Esophagus muscularis mucosa (tissue), 4 donors: ENCODE data around the gene TFPI. TPM values are rescaled to one million over a fixed set of nuclear protein-coding genes. Genes with fewer than 3 reads are reported as not detected.
"Not testable (repeated sequence)": the region's sequence is repeated elsewhere in the genome, so short reads cannot be mapped to it uniquely, and the experiment has no call there.

Experiments used
- DNase-seq: peaks from one replicate; pipeline ENCODE4 v3.0.0-alpha.2; 2017; ENCODE audit errors: extremely low spot score
- H3K27ac ChIP-seq, 4 donors: fragments of 200-600 bp; sonication (generic); replicated peaks in 1 of 4; 1 replicate in 3 of 4; 2 replicates in 1 of 4; pipeline ENCODE4 v1.5.1; 2016 to 2019; ENCODE audit warnings: mild to moderate bottlenecking in 1 of 4
- H3K27me3 ChIP-seq, 4 donors: fragments of 200-600 bp; sonication (generic); one replicate each; pipeline versions ENCODE4 v1.5.1 to v1.6.0; 2016 to 2019
- H3K36me3 ChIP-seq, 4 donors: fragments of 200-600 bp; sonication (generic); one replicate each; pipeline ENCODE4 v1.5.1; 2016 to 2019
- H3K4me1 ChIP-seq, 4 donors: fragments of 200-600 bp; sonication (generic); one replicate each; pipeline ENCODE4 v1.5.1; 2016 to 2019
- H3K4me3 ChIP-seq, 4 donors: fragments of 200-600 bp; sonication (generic); 1 replicate in 2 of 4; 2 replicates in 2 of 4; pipeline ENCODE4 v1.5.1; 2016 to 2019; ENCODE audit warnings: mild to moderate bottlenecking in 4 of 4, moderate library complexity in 1 of 4
- H3K9me3 ChIP-seq, 4 donors: fragments of 200-600 bp; sonication (generic); 1 replicate in 3 of 4; 2 replicates in 1 of 4; pipeline ENCODE4 v1.5.1; 2016 to 2019
- EP300 ChIP-seq: sonication (generic); formaldehyde crosslinking; IDR thresholded peaks from one replicate; pipeline ENCODE4 v1.6.1; 2017; ENCODE audit warnings: antibody characterized with exemption
- POLR2A ChIP-seq: fragments of 450-650 bp; IDR thresholded peaks from one replicate; pipeline ENCODE4 v1.6.1; 2017; ENCODE audit warnings: antibody characterized with exemption, moderate library complexity, mild to moderate bottlenecking, low read depth
- POLR2AphosphoS5 ChIP-seq, 2 donors: sonication (generic); formaldehyde crosslinking; IDR thresholded peaks; one replicate each; pipeline ENCODE4 v1.6.1; 2017; ENCODE audit warnings: antibody characterized with exemption in 2 of 2
- WGBS: methylation state at CpG from one replicate; pipeline ENCODE4 v1.1.5; 2018; 5-methylcytosine and 5-hydroxymethylcytosine counted together
- intact Hi-C: fragments of 100-400 bp; cut with DNase I; formaldehyde crosslinking; loops from one replicate; pipeline ENCODE4 v1.15.1; 2023
- total RNA-seq, 4 donors: library from RNA; depleted of rRNA; stranded (reverse); fragments of >200 nt; gene quantifications; one replicate each; pipeline versions ENCODE4 v1.1.0 to v1.2.1, GENCODE V29; 2016
- TF ChIP-seq, protein P1 (sequence below), 3 experiments: fragments of 200-600 bp in 2 of 3; fragments of 450-650 bp in 1 of 3; sonication (generic) in 2 of 3; IDR thresholded peaks; one replicate each; pipeline ENCODE4 v1.5.1; 2017 to 2019; ENCODE audit warnings: antibody characterized with exemption in 3 of 3, mild to moderate bottlenecking in 2 of 3, moderate library complexity in 1 of 3

TFPI gene
- total RNA-seq, 4 donors from 2014 or later: 57.3 to 93.1 (median 68.2) TPM

DNA sequence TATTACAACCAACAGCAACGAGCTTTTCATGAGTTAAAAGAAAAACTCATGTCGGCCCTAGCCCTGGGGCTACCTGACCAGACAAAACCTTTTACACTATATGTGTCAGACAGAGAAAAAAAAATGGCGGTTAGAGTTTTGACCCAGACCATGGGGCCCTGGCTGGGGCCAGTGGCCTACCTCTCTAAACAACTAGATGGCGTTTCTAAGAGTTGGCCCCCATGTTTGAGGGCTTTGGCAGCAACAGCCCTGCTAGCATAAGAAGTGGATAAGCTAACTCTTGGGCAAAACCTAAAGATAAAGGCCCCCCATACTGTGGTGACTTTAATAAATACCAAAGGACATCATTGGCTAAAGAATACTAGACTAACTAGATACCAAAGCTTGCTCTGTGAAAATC lies 39.3 kb downstream of the TFPI start:
- no peaks in the 10 kb centered on the region for H3K4me1 ChIP-seq
- no peak overlapping the region for H3K27ac ChIP-seq
- WGBS: 91% methylated on average over 4 of the region's 4 CpGs
- no peak overlapping the region for H3K4me3 ChIP-seq
- peaks cover 0 to 8% (median 5%) of the 10 kb centered on the region in 4 donors for H3K9me3 ChIP-seq
- intact Hi-C loops: no loop called here
- TF ChIP-seq, protein P1, sequence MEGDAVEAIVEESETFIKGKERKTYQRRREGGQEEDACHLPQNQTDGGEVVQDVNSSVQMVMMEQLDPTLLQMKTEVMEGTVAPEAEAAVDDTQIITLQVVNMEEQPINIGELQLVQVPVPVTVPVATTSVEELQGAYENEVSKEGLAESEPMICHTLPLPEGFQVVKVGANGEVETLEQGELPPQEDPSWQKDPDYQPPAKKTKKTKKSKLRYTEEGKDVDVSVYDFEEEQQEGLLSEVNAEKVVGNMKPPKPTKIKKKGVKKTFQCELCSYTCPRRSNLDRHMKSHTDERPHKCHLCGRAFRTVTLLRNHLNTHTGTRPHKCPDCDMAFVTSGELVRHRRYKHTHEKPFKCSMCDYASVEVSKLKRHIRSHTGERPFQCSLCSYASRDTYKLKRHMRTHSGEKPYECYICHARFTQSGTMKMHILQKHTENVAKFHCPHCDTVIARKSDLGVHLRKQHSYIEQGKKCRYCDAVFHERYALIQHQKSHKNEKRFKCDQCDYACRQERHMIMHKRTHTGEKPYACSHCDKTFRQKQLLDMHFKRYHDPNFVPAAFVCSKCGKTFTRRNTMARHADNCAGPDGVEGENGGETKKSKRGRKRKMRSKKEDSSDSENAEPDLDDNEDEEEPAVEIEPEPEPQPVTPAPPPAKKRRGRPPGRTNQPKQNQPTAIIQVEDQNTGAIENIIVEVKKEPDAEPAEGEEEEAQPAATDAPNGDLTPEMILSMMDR (IDR thresholded peaks at IDR 0.05): no peak
- no peak for TF ChIP-seq POLR2AphosphoS5 (IDR thresholded peaks at IDR 0.05)
- no peak for TF ChIP-seq POLR2A
- TF ChIP-seq EP300: no peak
- H3K27me3 ChIP-seq: no peaks in the 10 kb centered on the region
- peaks cover 4 to 8% (median 8%) of the 10 kb centered on the region in 4 donors for H3K36me3 ChIP-seq
- no peak for DNase-seq

DNA sequence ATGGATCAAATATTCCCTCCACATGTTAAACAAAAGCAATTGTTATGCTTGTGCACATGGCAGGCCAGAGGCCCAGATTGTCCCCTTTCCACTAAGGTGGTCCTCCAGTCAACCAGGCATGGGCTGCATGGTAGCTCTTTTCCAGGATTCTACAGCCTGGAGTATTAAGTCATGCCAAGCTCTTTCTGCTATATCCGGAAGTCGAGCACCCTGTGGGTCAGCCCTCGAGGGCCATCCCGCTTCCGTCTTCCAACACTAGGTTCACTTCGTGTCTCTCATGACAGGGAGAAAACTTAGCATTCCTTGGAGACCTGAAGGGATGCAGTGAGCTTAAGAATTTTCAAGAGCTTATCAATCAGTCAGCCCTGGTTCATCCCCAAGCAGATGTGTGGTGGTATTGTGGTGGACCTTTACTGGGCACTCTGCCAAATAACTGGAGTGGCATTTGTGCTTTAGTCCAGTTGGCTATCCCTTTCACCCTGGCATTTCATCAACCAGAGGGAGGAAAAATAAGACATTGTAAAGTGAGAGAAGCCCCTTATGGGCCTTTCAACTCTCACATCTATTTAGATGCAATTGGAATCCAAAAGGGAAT lies 39.9 kb downstream of the TFPI start:
- DNase-seq, H3K9me3 ChIP-seq, H3K27me3 ChIP-seq, H3K4me3 ChIP-seq, H3K4me1 ChIP-seq, intact Hi-C loops, H3K36me3 ChIP-seq, H3K27ac ChIP-seq: not testable (repeated sequence)
- WGBS: 89% methylated on average over 6 of the region's 6 CpGs

DNA sequence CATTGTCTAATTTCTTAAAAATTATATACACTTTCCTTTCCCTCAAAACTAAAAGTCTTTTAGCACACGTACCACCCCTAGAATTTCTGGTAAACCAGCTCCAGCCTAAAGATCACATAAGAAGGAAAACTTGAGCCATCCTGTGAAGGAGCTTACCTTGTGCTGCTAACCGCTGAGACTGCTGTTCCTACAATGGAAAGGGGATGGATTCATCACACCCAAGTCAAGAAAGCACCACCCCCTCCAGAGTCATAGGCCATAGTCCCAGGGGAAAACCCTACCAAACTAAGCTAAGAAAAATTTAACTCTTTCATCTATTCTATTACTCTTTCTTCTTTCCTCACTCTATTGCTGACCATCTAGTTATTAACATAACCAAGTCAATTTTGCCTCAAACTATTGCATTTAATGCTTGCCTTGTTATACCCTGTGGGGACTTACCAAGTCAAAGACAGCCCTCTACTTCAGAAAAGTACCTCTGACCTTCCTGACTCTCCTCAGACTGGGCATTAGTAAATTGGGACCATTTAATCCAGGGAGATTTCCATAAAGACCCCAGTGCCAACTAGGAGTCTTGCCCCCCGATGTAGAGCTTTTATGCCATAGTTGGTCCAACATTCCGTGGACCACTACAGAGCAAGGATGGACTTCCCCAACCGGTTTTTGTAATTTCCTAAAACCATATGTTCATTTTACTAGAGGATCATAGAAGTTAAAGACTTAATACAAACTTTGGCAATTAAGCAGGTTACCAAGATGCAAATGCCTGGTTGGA lies 40.6 kb downstream of the TFPI start:
- H3K4me3 ChIP-seq, H3K4me1 ChIP-seq, H3K27me3 ChIP-seq, H3K27ac ChIP-seq, DNase-seq, intact Hi-C loops, H3K36me3 ChIP-seq, H3K9me3 ChIP-seq: not testable (repeated sequence)
- WGBS: 86% methylated on average over 5 of the region's 5 CpGs

DNA sequence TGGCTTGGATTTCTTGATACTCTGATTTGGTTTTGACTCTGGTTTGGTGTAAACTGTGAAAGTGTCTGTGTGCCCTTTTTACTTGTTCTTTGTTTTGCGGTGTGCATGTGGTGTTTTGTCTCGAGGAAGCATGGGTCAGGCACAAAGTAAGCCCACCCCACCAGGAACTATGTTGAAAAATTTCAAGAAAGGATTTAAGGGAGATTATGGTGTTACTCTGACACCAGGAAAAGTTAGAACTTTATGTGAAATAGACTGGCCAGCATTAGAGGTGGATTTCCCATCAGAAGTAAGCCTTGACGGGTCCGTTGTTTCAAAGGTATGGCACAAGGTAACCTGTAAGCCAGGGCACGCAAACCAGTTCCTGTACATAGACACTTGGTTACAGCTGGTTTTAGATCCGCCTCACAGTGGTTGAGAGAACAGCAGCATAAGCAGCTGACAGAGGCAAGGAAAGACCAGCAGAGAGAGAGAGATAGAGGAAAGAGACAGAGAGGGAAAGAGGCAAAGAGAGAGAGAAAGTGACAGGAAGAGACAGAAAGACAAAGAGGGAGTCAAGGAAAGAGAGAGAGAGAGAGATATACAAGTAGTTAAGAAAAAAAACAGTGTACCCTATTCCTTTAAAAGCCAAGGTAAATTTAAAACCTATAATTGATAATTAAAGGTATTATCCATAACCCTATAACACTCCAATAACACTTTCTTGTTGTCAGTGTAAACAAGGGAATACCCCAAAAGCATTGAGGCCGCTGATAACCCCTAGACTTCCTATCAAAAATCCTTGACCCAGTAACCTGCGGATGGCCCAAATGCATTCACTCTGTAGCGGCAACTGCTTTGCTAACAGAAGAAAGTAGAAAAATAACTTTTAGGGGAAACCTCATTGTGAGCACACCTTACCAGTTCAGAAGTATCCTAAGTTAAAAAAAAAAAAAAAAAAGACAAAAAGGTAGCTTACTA lies 42.6 kb downstream of the TFPI start:
- no peaks in the 10 kb centered on the region for H3K36me3 ChIP-seq
- no peak for DNase-seq
- H3K27ac ChIP-seq: no peak overlapping the region
- H3K9me3 ChIP-seq: peaks cover 0 to 7% (median 1%) of the 10 kb centered on the region in 4 donors
- no peaks in the 10 kb centered on the region for H3K27me3 ChIP-seq
- no peak for TF ChIP-seq EP300
- no peak for TF ChIP-seq POLR2AphosphoS5 (IDR thresholded peaks at IDR 0.05)
- no peak for TF ChIP-seq POLR2A
- TF ChIP-seq, protein P1 (IDR thresholded peaks at IDR 0.05): no peak
- no peaks in the 10 kb centered on the region for H3K4me1 ChIP-seq
- H3K4me3 ChIP-seq: no peak overlapping the region
- 82% methylated on average over 9 of the region's 9 CpGs for WGBS
- intact Hi-C loops: no loop called here

DNA sequence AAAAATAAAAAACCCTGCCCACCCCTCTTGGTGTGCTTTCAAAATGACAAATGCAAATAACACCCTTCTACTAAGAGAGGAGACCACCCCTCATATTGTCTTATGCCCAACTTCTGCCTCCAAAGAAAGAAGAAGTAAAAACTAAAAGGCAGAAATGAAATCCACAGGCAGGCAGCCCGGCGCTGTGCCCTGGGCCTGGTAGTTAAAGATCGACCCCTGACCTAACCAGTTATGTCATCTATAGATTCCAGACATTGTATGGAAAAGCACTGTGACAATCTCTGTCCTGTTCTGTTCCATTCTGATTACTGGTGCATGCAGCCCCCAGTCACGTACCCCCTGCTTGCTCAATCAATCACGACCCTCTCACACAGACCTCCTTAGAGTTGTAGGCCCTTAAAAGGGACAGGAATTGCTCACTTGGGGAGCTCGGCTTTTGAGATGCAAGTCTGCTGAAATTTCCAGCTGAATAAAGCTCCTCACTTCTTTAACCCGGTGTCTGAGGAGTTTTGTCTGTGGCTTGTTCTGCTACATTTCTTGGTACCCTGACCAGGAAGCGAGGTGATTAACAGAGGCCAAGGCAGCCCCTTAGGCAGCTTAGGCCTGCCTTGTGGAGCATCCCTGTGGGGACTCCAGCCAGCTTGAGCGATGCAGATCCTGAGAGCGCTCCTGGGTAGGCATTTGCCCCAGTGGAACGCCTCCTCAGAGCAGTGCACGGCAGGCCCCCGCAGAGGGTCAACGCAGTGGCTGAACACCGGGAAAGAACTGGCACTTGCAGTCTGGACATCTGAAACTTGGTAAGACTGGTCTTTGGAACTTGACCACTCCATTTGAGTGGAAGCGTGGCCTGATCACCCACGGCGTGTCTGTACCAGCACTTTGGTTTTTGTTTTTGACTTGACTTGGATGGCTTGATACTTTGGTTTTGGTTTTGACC lies 43.5 kb downstream of the TFPI start:
- H3K27ac ChIP-seq, DNase-seq, H3K4me3 ChIP-seq, intact Hi-C loops, H3K27me3 ChIP-seq, H3K9me3 ChIP-seq, H3K36me3 ChIP-seq, H3K4me1 ChIP-seq: not testable (repeated sequence)
- WGBS: 75% methylated on average over 13 of the region's 18 CpGs
